ENCODE data around the gene SPTBN1. TPM values are rescaled to one million over a fixed set of nuclear protein-coding genes. Genes with fewer than 3 reads are reported as not detected.
A peak's percentile ranks its signal among the peaks of the same experiment; 100 is the strongest.

The SPTBN1 gene
- polyA plus RNA-seq, 2 of the 4 experiments (the other 2 are of a cell fraction) = 105 to 126 TPM

- H3K4me3 ChIP-seq = no peak overlapping the region
- H3K27ac ChIP-seq = no peak overlapping the region
- CTCF ChIA-PET = interaction anchor here (0.6 to 8.5 kb wide), 5 partner anchors 185 to 1422 kb away, joined by 3 to 127 read pairs (median 11); no protein-coding TSS in a partner anchor
- H3K4me1 ChIP-seq = no peaks in the 10 kb centered on the region
- WGBS (ENCODE audit: missing lambda C conversion rate) = 71% methylated on average over 18 of the region's 35 CpGs
- H3K9me3 ChIP-seq = no peaks in the 10 kb centered on the region
- ATAC-seq = peak in 1 of 2 experiments; percentile 49; a peak in 3 of 6 replicates
- H3K4me2 ChIP-seq = no peak overlapping the region
- no peak for FAIRE-seq
- POLR2A ChIA-PET = no interaction called here
- DNase-seq (ENCODE audit: low read depth in 1 of 2, low spot score in 1 of 2) = no peak
- TF ChIP-seq RFX5 (IDR thresholded peaks at IDR 0.05) (no peak), ZC3H11A (IDR thresholded peaks at IDR 0.05) (no peak), SREBF2 (IDR thresholded peaks at IDR 0.05) (no peak), POLR2A (IDR thresholded peaks at IDR 0.05; ENCODE audit: low read length) (0 out of 2 replicates have a peak, but pooled peaks have one; percentile 2), HMGXB4 (CRISPR knock-in tag; IDR thresholded peaks at IDR 0.05; ENCODE audit: borderline replicate concordance) (no peak), HOXA7 (CRISPR knock-in tag; IDR thresholded peaks at IDR 0.05) (no peak), ZSCAN20 (CRISPR knock-in tag; IDR thresholded peaks at IDR 0.05) (no peak)
Measured at GRCh38 chr2:54708584-54709335, 252.6 kb downstream of the SPTBN1 start.

- ChIA-PET POLR2A (interaction anchor here (2.0 kb wide), 1 partner anchor 14 kb away, joined by 6 read pairs; the partner anchor contains the start of gene EML6), CTCF (interaction anchor here (0.6 to 8.5 kb wide), 5 partner anchors 51 to 1421 kb away, joined by 3 to 127 read pairs (median 5); no protein-coding TSS in a partner anchor)
- DNase-seq (ENCODE audit: low read depth in 1 of 2, low spot score in 1 of 2) (no peak), FAIRE-seq (no peak), ATAC-seq (peak in 1 of 2 experiments; percentile 16; a peak in 2 of 6 replicates)
- Histone ChIP-seq H3K9me3 (no peaks in the 10 kb centered on the region), H3K4me1 (no peaks in the 10 kb centered on the region), H3K4me2 (no peak overlapping the region), H3K4me3 (no peak overlapping the region), H3K27ac (no peak overlapping the region)
- TF ChIP-seq CBX8 (IDR thresholded peaks at IDR 0.05) (no peak), ZSCAN20 (CRISPR knock-in tag; IDR thresholded peaks at IDR 0.05) (no peak), CTCF (IDR thresholded peaks at IDR 0.05) (no peak), RARB (CRISPR knock-in tag; IDR thresholded peaks at IDR 0.05) (no peak), FOSL2 (IDR thresholded peaks at IDR 0.05) (no peak), FOSL2 (CRISPR knock-in tag; IDR thresholded peaks at IDR 0.05) (no peak), SMC3 (IDR thresholded peaks at IDR 0.05) (no peak), EP300 (IDR thresholded peaks at IDR 0.05) (no peak), GATA3 (IDR thresholded peaks at IDR 0.05; ENCODE audit: borderline replicate concordance) (no peak), JUN (IDR thresholded peaks at IDR 0.05) (no peak), HES2 (IDR thresholded peaks at IDR 0.05) (no peak), E2F6 (IDR thresholded peaks at IDR 0.05; ENCODE audit: borderline replicate concordance, low read depth) (no peak), MYC (IDR thresholded peaks at IDR 0.05; ENCODE audit: borderline replicate concordance, low read length) (no peak), NPAS2 (CRISPR knock-in tag; IDR thresholded peaks at IDR 0.05; ENCODE audit: borderline replicate concordance) (no peak), PHF8 (IDR thresholded peaks at IDR 0.05; ENCODE audit: borderline replicate concordance, low read depth) (no peak), PBX3 (IDR thresholded peaks at IDR 0.05) (no peak), EHF (CRISPR knock-in tag; IDR thresholded peaks at IDR 0.05) (no peak), ZNF302 (CRISPR knock-in tag; IDR thresholded peaks at IDR 0.05) (no peak), ZC3H11A (IDR thresholded peaks at IDR 0.05) (no peak), FOSB (CRISPR knock-in tag; IDR thresholded peaks at IDR 0.05) (no peak)
- 78% methylated on average over 16 of the region's 18 CpGs for WGBS (ENCODE audit: missing lambda C conversion rate)
Measured at GRCh38 chr2:54709336-54709809, 253.2 kb downstream of the SPTBN1 start.
